Suprapubic skin (tissue), 4 donors: ENCODE data around the gene NOTCH2.

ENCODE experiments used
- POLR2A ChIP-seq, 2 donors: fragments of 450-650 bp; IDR thresholded peaks; one replicate each; pipeline ENCODE4 v1.6.1; 2017; ENCODE audit warnings: antibody characterized with exemption in 2 of 2, mild to moderate bottlenecking in 2 of 2, moderate library complexity in 2 of 2
- POLR2AphosphoS5 ChIP-seq, 3 donors: sonication (generic); formaldehyde crosslinking; IDR thresholded peaks; one replicate each; pipeline ENCODE4 v1.6.1; 2017; ENCODE audit warnings: antibody characterized with exemption in 3 of 3
- TF ChIP-seq, protein P1 (sequence below), 2 donors: fragments of 200-600 bp in 1 of 2; fragments of 450-650 bp in 1 of 2; sonication (generic) in 1 of 2; IDR thresholded peaks; one replicate each; pipeline ENCODE4 v1.5.1; 2016 to 2019; ENCODE audit warnings: antibody characterized with exemption in 2 of 2, mild to moderate bottlenecking in 1 of 2, moderate library complexity in 1 of 2

DNA sequence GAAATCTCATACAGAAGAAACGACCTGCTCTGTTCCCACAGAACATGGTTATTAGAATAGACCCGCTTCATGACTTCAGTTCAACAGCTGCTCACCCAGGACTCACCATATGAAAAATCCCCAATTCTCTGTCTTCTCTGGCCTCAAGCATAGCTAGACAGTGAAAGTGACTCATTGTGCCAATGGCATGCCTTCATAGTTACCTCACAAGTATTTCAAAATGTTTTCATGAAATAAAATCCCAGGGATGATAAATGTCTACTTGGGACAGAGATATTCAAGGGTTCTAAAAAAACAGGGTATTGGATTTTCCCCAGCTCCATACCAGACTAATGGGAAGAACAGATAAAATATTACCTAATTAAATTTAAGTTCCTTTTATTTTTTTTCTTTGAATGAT lies 82.3 kb downstream of the NOTCH2 start:
- TF ChIP-seq, protein P1, sequence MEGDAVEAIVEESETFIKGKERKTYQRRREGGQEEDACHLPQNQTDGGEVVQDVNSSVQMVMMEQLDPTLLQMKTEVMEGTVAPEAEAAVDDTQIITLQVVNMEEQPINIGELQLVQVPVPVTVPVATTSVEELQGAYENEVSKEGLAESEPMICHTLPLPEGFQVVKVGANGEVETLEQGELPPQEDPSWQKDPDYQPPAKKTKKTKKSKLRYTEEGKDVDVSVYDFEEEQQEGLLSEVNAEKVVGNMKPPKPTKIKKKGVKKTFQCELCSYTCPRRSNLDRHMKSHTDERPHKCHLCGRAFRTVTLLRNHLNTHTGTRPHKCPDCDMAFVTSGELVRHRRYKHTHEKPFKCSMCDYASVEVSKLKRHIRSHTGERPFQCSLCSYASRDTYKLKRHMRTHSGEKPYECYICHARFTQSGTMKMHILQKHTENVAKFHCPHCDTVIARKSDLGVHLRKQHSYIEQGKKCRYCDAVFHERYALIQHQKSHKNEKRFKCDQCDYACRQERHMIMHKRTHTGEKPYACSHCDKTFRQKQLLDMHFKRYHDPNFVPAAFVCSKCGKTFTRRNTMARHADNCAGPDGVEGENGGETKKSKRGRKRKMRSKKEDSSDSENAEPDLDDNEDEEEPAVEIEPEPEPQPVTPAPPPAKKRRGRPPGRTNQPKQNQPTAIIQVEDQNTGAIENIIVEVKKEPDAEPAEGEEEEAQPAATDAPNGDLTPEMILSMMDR (IDR thresholded peaks at IDR 0.05), result no peak
- TF ChIP-seq POLR2AphosphoS5 (IDR thresholded peaks at IDR 0.05) (no peak), POLR2A (IDR thresholded peaks at IDR 0.05) (no peak)
